ENCODE measurements around the gene ACTR1B.
"Not testable (repeated sequence)": the region's sequence is repeated elsewhere in the genome, so short reads cannot be mapped to it uniquely, and the experiment has no call there.

ACTR1B gene

DNA sequence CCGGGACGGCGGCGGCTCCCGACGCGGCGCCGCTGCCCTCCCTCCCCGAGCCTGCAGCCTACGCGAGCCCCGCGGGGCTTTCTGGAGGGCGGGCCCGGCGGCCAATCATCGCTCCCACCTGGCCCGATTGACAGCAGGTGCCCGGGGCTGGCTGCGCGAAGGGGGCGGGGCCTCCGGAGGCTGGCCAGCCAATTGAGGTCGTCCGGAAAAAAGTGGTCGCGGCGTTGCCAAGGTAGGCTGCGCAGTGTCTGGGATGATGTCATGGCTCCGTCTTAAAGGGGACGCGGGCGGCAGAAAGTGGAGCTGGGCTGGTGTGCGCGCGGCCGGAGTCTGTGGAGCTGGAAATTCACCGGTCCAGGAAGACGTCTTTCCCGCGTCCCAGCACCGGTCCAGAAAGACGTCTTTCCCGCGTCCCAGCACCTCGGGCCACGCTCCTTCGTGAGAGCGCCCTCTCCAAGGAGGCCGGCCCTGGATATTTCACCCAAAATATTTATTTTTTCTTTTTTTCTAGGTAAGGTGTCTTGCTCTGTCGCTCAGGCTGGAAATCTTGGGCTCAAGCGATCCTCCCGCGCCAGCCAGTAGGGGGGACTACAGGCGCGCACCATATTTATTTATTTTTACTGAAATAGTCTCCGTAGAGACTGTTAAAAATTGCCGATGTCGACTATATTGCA lies at the start of gene ACTR1B:
ACTR1B (minus strand) TSS at position 83 of the 674 bp plus-strand sequence. CDS start 154 bp downstream, outside the sequence.
- DNase-seq (ENCODE audit: low read depth in 2 of 2): peak; percentile 99
- TF ChIP-seq CTCF (IDR thresholded peaks at IDR 0.05; ENCODE audit: low read depth, low read length): peak; percentile 67
- H3K4me3 ChIP-seq (replicated peaks in 1 of 2; ENCODE audit: low read depth in 2 of 2, low read length in 2 of 2): peak within 1 kb of the TSS; percentile 67 to 75

DNA sequence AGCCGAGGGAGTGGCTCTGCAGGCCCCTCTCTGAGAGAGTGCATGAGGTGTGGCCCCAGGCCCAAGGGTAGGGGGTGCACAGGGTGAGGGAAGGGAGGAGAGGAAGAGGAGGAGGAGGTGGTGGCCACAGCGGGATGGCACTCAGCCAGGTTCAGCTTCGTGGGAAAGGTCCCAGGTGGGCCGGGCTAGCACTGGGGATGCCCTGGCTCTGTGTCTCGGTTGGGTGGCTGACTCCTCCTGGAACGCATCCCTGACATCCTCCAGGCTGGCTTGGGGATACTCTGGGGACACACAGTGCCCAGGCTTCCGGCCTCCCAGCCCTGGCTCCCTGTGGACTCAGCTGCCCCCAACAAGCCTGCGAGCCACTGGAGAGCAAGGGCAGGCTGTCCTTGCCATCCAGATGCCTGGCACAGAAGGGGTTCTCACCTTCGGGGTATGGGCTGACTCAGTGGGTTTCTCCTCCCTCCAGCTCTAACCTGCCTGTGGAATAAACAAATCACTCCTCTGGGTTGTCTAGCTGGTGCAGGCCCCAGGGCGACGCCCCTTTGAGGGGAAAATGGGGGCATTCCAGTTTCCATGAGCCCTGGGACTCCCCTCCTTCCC lies 49.0 kb upstream of the ACTR1B start:
- TF ChIP-seq CTCF (IDR thresholded peaks at IDR 0.05; ENCODE audit: low read depth, low read length): no peak
- no peak for DNase-seq (ENCODE audit: low read depth in 2 of 2)
- no peak overlapping the region for H3K4me3 ChIP-seq (replicated peaks in 1 of 2; ENCODE audit: low read depth in 2 of 2, low read length in 2 of 2)

- DNase-seq (ENCODE audit: low read depth in 2 of 2): not testable (repeated sequence)
These were observed 48.3 kb upstream of the ACTR1B start for GRCh38 chr2:97712175-97712574.

DNA sequence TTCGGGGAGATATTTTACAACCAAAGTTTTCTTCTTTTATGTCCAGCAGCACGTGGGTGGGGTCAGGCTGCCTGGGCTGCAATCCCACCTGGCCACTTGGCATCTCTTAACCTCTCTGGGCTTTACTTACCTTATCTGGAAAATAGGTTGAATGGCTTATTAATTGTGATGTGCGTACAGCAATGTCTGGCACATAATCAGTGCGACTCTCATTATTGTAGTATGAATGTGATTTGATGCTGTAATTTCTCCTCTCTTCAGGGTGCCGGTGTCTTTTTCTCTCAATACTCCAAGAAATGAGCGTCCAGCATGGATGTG lies 47.5 kb upstream of the ACTR1B start:
- no peak for TF ChIP-seq CTCF (IDR thresholded peaks at IDR 0.05; ENCODE audit: low read depth, low read length)
- no peak overlapping the region for H3K4me3 ChIP-seq (replicated peaks in 1 of 2; ENCODE audit: low read depth in 2 of 2, low read length in 2 of 2)
- DNase-seq (ENCODE audit: low read depth in 2 of 2): no peak

More at GRCh38 chr2:97712175-97712574, 48.3 kb upstream of the ACTR1B start:
- H3K4me3 ChIP-seq (replicated peaks in 1 of 2; ENCODE audit: low read depth in 2 of 2, low read length in 2 of 2): not testable (repeated sequence)

GRCh38 chr2:97708608-97709007 lies 44.8 kb upstream of the ACTR1B start:
- no peak overlapping the region for H3K4me3 ChIP-seq (replicated peaks in 1 of 2; ENCODE audit: low read depth in 2 of 2, low read length in 2 of 2)
- DNase-seq (ENCODE audit: low read depth in 2 of 2): no peak
- no peak for TF ChIP-seq CTCF (IDR thresholded peaks at IDR 0.05; ENCODE audit: low read depth, low read length)

DNA sequence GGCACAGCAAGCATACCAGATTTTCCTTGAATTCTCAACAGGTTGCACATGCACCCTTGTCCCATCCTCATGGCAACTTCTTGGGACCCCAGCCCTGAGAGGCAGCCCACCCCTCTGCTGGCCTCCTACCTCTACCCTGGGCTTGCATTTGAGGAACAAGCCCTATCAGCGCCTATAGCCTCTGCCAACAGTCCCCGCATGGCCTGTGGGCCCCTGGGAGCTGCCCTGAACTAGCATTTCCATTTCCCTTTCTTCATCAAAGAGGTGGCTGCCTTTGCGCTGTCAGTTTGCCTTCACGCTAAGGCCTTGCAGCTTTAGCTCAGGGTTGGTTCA lies 44.2 kb upstream of the ACTR1B start:
- no peak for DNase-seq (ENCODE audit: low read depth in 2 of 2)
- TF ChIP-seq CTCF (IDR thresholded peaks at IDR 0.05; ENCODE audit: low read depth, low read length): no peak
- H3K4me3 ChIP-seq (replicated peaks in 1 of 2; ENCODE audit: low read depth in 2 of 2, low read length in 2 of 2): no peak overlapping the region

GRCh38 chr2:97707362-97708047 lies 43.7 kb upstream of the ACTR1B start:
- no peak for TF ChIP-seq CTCF (IDR thresholded peaks at IDR 0.05; ENCODE audit: low read depth, low read length)
- no peak for DNase-seq (ENCODE audit: low read depth in 2 of 2)
- H3K4me3 ChIP-seq (replicated peaks in 1 of 2; ENCODE audit: low read depth in 2 of 2, low read length in 2 of 2): no peak overlapping the region
